Activated CD4-positive, alpha-beta T cell treated with anti-CD3 and anti-CD28 coated beads for 24 hours (primary cell): Measurements from ENCODE around the gene ABCC8.

Experiments
- DNase-seq, 2 donors: peaks; one replicate each; pipeline ENCODE4 v3.0.0-alpha.2; 2020; ENCODE audit warnings: low read depth in 2 of 2

ABCC8 gene

DNA sequence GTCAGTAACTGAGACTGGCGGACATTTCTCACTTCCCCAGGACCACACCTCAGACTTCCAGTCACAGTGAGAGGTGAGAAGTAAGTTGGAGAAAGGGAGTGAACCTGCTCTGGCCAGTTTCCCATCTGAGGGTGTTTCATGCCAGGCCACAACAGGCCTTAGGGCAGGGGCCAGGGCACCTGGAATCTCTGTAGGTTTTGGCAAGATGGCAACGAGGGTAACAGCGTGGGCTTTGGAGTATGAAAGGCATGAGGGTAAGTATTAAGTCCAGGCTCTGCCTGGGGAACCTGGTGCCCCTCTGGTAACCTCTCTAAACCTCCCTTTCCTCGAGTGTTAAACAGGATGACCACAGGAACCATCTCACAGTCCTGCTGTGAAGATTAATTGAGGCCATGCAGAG, 28.5 kb upstream of the ABCC8 start:
- no peak for DNase-seq

DNA sequence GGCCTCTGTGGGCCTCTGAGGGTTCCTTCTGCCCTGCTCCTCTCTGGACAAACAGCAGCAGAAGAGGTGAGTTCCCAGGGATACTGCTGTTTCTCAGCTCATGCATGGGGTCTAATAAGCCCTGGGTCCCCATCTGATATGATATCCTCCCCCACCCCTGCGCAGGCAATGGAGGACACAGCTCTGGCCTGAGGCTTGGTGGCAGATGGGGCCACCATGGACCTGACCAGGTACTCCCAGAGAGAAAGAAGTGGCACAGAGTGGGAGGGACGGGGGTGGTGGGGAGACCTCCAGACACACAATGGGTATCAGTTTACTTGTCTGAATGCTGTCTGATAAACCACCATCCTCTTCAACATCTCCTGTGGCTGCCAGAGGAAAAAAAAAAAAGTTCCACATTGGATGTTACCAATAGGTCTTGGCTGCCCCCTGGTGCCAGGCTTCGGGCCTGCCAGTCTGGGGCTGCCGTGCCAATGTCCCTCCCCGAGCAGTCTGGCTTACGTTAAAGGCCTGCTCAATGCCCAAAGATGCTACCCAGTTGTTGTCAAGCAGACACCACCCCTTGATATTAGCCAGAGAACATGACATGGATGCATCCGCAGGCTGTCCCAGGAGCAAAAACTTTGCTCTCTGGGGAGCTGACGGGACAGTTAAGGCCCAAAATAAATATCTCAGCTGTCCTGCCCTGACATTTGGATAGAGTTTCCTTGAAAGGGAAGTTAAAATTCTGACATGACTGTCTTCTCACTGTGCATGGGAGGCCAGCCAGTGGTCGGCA, 27.9 kb upstream of the ABCC8 start:
- peak; percentile 71 to 78 for DNase-seq

DNA sequence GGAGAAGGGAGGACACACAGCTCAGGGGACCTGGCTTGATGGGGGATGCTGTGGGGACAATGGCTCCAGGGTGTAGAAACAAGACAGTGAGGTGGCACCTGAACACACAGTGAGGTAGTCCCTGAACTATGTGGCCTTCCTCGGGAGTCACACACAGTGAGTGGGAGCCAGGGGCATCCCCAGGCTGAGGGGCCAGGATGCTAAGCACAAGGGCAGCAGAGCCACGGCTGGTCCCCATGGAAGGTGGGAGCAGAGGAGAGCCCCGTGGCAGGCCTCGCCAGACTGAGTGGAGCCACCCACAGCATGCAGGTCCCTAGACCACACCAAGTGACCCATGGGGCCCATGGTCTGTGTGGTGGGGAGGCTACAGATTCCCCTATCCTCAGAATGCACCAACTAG, 26.0 kb upstream of the ABCC8 start:
- no peak for DNase-seq

DNA sequence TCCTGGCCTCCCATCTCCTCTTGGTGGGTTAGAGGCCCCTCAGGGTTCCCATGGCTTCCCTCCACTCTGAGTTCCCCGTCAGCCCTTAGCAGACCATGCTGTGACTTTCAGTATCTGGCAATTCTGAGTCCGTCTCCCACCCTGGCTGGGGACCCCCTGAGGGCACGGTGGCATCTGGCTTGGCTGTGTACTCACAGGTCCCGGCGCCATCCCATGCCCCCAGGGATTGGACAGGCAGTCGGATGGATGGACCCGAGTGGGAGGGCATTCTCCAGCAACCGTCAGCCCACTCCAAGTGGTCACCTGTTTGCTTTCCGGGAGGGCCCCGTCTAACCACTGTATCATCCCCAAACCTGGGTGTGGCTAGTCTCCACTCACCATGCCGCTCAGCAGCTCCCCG, 24.0 kb upstream of the ABCC8 start:
- DNase-seq = no peak

DNA sequence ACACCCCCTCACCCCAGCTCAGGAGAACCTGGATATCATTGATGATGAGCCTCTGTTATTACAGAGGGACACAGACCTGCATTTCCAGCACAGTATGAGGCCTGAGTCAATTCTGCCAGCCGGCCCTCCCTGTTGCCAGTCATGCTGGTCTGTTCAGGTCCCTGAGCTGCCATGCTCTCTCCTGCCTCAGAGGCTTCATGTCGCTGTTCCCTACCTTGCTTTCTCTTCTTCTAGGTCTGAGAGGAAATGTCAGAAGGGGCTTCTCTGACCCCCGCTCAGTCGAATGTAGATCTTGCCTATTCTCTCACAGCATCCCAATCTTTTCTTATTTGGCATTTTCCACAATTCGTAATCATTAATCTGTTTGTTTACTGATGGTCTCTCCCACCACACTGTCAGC, 21.8 kb upstream of the ABCC8 start:
- no peak for DNase-seq

DNA sequence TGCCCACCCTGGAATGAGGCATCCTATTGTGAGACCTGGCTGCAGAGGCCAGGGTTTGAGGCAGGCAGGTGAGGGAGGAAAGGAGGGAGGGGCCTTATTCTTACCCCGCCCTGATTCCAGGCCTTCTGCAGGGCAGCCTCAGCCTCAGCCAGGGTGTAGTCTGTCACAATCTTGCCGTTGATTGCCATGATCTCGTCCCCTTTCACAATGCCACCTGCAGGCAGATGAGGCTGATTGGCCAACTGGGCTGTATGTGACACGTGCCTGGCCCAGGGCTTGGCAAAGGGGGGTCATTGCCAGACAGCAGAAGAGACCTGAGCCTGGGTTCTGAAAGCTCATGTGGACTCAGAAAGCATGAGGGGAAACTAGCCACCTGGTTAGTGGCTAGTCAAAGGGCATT, 21.4 kb upstream of the ABCC8 start:
- DNase-seq = no peak

DNA sequence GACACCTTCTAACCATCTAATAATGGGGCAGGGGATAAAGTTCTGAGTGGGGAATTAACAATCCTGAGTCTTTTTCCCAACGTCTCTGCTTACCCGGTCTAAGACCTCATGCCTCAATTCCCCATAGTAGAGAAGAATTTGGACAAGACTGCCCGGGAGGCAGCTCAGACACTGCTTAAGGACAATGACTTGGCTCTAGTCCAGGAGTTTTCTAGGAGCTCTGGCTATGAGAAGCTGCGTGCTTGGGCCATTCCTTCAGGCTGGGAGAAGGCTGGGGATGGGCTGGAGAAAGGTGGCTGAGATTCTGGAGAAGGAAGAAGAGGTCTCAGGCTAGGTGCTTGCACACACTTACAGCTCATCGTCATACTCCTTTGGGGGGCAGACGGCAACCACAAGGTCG, 19.8 kb upstream of the ABCC8 start:
- no peak for DNase-seq

DNA sequence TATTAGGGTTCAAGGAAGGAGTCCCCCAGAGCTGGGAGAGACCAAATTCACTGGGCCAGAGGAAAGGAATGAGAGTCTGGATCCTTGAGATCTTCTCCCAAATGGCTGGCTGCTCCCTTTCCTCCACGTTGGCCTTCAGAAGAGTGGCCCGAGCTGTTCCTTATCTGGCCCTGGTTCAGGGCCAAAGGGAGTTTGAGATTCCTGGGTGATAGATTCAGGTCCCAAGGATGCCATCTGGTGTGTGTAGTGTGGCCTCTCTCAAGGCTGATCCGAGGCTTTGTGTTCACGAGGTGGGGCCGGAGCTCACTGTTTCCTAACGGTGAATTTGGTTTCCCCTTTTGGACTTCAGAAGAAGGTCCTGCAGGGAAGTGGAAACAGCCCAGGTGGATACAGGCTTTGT, 17.4 kb upstream of the ABCC8 start:
- no peak for DNase-seq

DNA sequence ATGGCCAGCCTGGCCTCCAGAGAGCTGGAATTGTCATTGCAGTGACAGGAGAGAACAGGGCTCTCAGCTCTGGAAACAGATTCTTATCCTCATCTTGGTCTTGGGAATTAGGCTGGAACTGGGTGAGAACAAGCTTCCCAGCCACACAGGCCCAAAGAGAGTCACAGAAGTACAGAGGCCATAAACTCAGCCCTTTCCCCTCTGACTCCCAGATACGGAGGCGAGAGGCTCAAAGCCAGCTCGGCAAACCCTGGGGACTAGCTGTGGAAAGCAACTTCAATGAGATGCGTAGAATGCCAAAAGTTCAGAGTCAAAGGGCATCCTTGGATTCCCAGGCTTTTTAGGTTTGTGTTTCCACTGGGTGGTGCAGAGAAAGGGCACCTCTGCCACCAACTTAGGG, 14.3 kb upstream of the ABCC8 start:
- no peak for DNase-seq

DNA sequence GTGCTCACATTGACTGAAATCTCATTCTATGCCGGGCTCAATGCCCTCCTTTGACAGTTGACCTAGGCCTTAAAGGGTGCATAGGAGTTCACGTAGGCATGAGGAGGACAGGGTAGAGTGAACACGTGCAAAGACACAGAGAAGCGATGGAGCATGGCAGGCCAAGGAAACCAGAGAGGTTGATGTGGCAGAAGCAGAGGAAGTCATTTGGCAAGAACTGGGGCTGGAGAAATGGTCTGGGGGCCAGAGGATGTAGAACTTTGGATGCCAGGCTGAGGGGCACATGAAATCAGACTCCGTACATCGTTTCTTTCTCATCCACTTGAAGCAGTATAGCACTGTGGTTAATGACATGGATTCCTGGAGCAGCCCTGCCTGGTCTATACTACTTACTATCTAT, 13.6 kb upstream of the ABCC8 start:
- no peak for DNase-seq

DNA sequence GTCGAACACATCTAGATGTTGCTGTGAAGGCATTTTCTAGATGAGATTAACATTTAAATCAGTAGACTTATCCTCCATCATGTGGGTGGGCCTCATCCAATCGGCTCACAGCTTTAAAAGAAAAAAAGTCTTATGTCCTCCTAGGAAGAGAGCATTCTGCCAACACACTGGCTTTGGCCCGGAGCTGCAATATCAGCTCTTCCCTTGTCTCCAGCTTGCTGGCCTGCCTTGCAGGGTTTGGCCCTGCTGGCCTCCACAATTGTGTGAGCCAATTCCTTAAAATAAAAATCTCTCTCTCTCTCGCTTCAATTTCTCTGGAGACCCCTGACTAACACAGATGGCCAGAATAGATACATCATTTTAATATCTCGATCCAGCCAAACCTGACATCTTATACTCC, 13.1 kb upstream of the ABCC8 start:
- no peak for DNase-seq

DNA sequence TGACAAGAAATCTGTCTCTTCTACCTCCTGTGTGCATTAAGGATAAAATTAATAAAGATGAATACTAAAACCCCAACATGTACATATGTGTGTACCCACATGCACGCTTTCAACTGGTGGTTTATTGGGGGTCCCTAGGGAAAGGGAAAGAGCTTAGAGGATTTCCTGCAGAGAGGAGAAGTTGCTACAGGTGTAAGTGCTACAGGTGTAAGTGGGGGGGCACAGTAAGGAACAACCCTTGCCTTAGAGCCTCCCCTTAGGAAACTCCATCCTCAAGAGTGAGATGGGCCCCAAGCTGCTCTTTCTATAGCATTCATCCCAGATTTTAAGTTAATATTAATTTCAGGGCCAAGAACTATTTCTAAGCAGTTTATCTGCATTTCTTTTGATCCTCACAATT, 11.9 kb upstream of the ABCC8 start:
- no peak for DNase-seq

DNA sequence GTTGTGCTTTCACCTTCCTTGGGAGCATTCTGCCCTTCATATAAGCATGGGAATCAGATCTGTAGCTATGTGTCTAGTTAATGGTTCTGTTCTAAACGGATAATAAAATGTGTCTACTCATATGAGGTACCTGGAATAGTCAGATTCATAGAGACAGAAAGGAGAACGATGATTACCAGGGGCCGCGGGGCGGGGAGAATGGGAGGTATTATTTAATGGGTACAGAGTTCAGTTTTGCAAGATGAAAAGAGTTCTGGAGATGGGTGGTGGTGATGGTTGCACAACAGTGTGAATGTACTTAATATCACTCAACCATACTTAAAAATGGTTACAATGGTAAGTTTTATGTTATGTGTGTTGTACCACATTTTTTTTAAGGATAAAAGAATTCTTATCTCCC, 10.0 kb upstream of the ABCC8 start:
- DNase-seq = no peak

DNA sequence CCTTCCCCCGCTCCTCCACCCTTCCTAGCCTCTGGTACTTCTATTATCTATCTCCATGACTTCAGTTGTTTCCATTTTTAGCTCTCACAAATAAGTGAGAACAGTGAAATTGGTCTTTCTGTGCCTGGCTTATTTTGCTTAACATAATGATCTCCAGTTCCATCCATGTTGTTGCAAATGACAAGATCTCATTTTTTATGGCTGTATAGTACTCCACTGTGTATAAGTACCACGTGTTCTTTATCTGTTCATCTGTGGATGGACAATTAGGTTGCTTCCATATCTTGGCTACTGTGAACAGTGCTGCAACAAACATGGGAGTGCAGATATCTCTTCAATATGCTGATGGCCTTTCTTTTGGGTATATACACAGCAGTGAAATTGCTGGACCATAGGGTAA, 6.9 kb upstream of the ABCC8 start:
- DNase-seq = no peak

DNA sequence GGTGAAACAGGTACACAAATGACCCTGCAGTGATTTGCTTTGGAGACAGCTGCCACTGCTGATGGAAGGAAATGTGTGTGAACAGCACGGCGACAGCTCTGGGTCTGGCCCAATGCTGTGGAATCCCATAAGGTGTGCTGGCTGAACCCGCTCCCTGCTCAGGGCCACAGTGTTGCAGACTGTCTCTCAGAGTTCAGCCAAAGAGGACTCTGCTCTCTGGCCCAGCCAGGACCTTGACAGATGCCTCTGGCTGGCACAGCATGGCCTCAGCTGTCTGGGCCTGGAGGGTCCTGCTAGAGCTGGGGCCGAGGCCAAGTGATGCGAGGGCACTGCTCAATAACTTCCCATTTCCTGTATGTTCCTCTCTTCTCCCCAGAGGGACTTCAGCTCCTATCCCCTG, 5.3 kb upstream of the ABCC8 start:
- no peak for DNase-seq

DNA sequence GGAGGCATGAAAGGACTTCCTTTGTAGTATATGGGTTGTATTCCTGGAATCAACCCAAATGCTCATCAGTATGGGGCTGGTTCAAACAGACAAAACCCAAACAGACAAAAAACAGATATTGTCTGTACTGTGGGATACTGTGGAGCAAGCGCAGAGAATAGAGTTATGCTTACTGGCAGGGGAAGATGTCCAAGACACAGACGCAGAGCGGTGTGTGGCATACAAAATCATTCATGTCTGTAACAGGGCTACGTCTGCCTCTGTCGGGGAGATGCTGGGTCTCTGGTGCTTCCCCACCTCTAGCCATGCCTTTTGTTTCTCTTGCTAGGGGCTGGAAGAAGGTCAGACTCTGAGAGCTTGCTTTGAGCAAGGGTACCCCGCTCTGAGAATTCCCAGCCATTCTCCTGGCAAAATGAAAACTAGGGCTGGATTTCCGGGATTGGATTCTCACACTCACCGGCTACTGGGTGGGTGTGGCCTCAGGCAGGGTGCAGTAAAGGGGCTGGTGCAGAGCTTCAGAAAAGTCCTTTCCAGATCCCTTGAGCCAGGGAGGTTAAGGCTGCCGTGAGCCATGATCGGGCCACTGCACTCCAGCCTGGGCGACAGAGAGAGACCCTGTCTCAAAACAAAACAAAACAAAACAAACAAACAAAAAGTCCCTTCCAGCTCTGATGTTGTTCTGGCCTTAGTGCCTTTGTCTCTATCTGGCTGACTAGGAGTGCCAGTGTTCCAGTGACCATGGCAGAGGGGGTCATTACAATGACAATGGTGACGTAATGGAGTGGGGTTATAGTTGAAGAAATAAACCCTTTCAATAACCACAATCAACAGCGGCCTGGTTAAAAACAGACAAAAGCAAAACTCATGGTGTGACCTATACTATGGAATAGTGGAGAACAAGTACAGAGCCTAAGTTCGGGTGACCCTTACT, 2.9 kb upstream of the ABCC8 start:
- no peak for DNase-seq

DNA sequence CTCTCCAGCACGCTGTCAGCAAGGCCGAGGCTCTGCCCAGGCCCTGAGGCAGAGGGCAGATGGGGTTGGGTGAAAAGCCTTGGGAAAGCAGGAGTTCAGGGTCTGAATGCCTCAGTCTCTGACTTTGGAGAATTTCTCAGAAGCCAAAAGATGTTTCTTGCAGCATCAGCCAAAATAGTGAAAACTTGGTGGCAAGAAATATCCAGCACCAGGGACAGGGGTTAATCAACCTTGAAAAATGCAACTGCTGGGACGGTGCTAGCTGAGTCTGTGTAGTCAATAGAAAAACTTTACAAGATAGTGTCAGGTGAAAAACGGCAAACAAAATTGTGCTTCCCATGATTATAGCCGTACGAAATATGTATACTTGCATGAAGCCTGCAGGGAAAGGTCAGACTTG, 1.4 kb upstream of the ABCC8 start:
- no peak for DNase-seq

DNA sequence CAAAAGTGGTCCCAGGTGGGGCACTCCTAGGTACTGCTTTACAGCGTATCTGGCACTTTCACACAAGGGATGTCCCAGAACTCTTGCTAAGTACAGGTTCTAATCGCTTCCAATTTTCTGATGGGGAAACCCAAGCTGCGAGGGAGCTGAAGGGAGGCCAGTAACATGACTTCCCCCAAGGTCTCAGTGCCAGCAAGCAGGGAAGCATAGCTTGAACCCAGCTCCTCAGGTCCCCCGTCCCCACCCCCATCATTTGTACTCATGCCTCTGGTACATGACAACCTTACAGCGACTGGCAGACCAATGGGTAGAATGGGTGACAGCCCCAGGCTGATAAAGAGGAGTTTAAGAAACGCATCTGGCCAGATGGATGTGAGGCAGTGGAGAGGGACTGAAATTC, 716 bp upstream of the ABCC8 start:
- DNase-seq = no peak

DNA sequence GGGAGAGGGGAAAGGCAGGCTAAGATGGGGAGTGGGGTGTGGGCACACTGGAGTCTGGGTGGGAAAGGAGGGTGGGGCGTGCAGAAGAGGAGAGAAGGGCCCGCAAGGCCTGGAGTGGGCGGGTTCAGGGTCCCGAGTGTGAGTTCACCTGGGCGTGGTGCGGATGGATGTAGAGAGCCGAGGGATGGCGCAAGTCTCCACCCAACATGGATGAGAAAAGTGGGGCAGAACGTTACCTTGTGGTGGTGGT, 364 bp upstream of the ABCC8 start:
- DNase-seq = no peak

DNA sequence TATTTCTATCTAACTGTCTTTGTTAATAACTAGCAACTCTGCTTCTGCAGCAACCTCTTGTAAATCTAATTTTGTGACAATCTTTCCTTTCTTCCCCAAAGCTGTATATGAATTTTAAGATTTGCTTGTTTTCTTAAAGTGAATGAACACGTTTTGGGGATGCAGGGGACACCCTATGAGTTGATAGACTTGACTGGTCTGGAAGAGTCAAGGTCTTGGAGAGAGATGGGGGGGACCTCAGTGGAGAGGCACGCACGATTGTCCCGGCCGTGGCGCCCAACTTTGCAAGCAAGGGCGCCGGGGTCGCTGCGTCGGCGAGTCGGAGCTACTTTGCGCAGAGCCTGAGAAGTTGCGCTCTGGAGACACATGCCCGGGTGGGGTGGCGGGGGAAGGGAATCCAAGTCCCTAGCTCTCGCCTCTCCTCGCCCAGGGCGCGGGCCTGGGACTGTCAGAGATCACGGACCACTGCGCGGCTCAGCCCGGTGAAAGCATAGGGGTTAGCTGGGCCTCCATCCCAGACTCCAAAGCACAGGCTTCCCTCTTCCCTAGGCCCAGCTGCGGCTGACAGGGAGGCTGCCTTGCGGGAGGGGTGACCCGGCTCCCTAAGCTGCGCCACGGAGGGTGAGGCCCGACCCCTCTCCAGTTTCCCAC, 854 bp downstream of the ABCC8 start:
- no peak for DNase-seq

DNA sequence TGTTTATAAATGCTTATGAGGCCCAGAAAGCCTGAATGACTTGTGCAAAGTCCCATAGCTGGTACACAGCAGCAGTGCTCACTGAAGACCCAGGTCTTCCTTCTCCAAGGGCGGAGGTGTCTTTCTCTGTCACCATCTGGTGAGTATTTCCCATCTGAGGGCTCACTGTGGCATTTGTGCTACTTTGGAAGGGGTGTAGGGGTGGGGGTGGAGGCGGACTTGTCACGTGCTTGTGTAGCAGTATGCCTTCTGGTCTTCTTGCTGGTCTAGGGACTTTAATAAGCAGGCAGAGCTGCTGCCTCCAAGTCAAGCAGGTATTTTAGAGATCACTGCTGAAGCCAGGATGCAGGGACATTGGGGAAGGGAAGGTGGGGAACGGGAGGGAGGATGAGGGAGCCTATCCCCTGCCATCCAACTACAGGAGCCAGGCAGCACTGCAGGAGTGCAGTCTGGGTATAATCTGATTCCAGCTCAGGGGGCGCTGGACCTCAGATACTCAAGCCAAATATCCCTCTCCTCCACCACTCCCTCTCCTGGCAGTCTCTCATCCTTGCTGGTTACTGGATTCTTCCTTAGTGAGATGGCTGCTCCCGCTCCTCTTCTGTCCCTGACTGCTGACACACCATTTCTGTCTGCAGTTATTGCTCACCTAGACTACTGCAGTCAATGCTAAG, 3.4 kb downstream of the ABCC8 start:
- no peak for DNase-seq

DNA sequence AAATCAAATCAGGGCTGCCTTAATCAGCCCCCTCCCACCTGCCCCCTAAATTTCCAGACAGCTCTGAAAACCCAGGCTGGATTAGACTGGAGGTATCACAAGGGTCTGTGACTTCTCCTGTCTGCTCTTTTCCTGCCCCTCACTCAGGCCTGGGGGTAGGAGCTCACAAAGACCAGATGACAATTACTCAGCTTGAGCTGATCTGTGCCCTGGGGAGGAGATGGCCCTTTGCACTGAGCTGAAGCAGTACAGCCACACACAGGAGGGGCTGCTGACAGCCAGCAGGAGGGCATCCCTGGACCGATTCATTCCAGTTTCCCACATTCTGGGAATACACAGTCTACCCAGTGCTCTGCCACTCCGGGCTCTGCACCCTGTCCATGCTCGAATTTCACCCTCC, 4.2 kb downstream of the ABCC8 start:
- DNase-seq = no peak

DNA sequence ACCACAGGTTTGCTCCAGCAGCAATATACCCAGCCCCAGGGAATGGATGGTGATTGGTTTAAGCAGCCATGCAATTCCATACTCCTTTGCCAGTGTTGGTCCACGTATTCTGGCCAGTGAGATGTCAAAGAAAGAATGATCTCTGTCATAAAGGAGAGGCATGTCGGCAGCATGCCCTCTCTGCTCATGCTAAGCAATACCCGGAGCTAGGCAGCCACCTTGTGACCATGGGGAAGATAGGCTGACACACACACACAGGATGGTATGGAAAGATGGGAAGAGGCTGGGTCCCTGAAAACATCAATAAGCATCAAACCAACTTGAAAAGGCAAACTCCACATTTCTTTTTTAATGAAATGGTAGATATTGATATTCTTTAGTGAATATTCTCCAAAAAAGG, 5.1 kb downstream of the ABCC8 start:
- no peak for DNase-seq
